ENCODE measurements around the gene PLPPR5.

PLPPR5 gene

GRCh38 chr1:98919652-98920051 is 85.0 kb downstream of the PLPPR5 start:
- peaks cover 10% of the 10 kb centered on the region for H3K36me3 ChIP-seq
- DNase-seq, result no peak
- TF ChIP-seq, protein P1, sequence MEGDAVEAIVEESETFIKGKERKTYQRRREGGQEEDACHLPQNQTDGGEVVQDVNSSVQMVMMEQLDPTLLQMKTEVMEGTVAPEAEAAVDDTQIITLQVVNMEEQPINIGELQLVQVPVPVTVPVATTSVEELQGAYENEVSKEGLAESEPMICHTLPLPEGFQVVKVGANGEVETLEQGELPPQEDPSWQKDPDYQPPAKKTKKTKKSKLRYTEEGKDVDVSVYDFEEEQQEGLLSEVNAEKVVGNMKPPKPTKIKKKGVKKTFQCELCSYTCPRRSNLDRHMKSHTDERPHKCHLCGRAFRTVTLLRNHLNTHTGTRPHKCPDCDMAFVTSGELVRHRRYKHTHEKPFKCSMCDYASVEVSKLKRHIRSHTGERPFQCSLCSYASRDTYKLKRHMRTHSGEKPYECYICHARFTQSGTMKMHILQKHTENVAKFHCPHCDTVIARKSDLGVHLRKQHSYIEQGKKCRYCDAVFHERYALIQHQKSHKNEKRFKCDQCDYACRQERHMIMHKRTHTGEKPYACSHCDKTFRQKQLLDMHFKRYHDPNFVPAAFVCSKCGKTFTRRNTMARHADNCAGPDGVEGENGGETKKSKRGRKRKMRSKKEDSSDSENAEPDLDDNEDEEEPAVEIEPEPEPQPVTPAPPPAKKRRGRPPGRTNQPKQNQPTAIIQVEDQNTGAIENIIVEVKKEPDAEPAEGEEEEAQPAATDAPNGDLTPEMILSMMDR (IDR thresholded peaks at IDR 0.05; ENCODE audit: low read depth, low read length), result no peak
- no peaks in the 10 kb centered on the region for H3K9me3 ChIP-seq
- no peaks in the 10 kb centered on the region for H3K27me3 ChIP-seq
- H3K4me3 ChIP-seq (ENCODE audit: low read depth, low read length), result no peak overlapping the region
- H3K4me1 ChIP-seq, result peaks cover 45% of the 10 kb centered on the region

DNA sequence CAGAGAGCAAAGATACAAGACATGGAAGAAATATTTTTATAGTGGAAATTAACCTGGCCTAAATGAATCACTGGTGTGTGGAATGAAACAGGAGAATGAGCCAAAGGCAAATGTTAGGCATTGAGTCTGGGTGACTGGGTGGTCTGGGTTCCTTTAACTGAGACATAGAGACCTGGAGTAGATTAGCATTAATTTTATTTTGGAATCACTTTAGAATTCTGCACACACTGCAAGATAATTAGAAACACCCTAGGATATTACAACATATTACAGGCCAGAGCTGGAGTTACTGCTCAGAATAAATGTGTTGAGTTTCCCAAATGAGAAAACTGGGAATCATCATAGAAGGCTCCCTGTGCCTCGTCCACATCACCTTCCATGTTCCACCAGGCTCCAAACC is 85.5 kb downstream of the PLPPR5 start:
- Histone ChIP-seq H3K4me1 (peaks cover 41% of the 10 kb centered on the region), H3K4me3 (ENCODE audit: low read depth, low read length) (no peak overlapping the region), H3K9me3 (no peaks in the 10 kb centered on the region), H3K27me3 (no peaks in the 10 kb centered on the region), H3K36me3 (peaks cover 14% of the 10 kb centered on the region)
- no peak for DNase-seq
- TF ChIP-seq, protein P1 (IDR thresholded peaks at IDR 0.05; ENCODE audit: low read depth, low read length), result no peak

DNA sequence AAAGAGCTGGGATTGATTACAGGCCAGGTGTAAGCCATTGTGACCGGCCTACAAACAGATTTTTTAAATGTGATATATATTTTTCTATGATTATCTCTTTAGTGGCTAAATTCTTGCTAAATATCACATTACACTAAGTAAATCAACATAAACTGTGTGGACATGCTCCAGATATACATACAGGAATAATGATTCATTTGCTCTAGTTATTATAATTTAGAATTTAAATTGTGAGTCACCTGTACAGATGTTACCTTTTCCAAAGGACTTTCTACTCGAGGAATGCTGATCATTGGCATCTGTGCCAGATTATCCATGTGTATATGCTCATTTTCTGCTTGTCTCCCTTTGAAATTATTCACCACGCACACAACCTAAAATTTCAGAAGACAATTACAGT is 90.1 kb downstream of the PLPPR5 start:
- Histone ChIP-seq H3K9me3 (no peaks in the 10 kb centered on the region), H3K4me3 (ENCODE audit: low read depth, low read length) (no peak overlapping the region), H3K4me1 (peaks cover 39% of the 10 kb centered on the region), H3K27me3 (no peaks in the 10 kb centered on the region), H3K36me3 (peaks cover 23% of the 10 kb centered on the region)
- TF ChIP-seq, protein P1 (IDR thresholded peaks at IDR 0.05; ENCODE audit: low read depth, low read length), result no peak
- DNase-seq, result no peak

- no peak for DNase-seq
- Histone ChIP-seq H3K27me3 (no peaks in the 10 kb centered on the region), H3K9me3 (no peaks in the 10 kb centered on the region), H3K4me1 (peaks cover 10% of the 10 kb centered on the region), H3K36me3 (peaks cover 19% of the 10 kb centered on the region), H3K4me3 (ENCODE audit: low read depth, low read length) (no peak overlapping the region)
- TF ChIP-seq, protein P1 (IDR thresholded peaks at IDR 0.05; ENCODE audit: low read depth, low read length), result no peak
These were observed 93.8 kb downstream of the PLPPR5 start for GRCh38 chr1:98910827-98911226.

DNA sequence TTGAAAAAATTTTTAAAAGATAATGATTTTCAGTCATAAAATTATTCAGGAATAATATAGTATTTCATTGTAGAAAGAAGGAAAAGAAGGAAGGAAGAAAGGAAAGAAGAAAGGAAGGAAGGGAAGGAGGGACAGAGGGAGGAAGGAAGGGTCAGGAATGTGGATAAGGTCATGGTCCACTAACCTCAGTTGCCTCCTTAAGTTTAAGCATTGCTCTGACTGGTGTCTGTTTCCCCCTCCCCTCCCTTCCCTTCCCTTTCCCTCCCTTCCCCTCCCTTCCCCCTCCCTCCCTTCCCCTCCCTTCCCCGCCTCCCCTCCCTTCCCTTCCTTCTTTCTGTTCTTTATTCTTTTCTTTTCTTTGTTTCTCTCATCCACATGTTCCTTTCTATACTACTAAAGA is 95.7 kb downstream of the PLPPR5 start:
- Histone ChIP-seq H3K9me3 (no peaks in the 10 kb centered on the region), H3K27me3 (no peaks in the 10 kb centered on the region), H3K4me1 (peaks cover 25% of the 10 kb centered on the region), H3K36me3 (peaks cover 9% of the 10 kb centered on the region; the same call in 1 of the 2 replicates), H3K4me3 (ENCODE audit: low read depth, low read length) (no peak overlapping the region)
- DNase-seq, result no peak
- TF ChIP-seq, protein P1 (IDR thresholded peaks at IDR 0.05; ENCODE audit: low read depth, low read length), result no peak

- H3K4me1 ChIP-seq, result peaks cover 25% of the 10 kb centered on the region
- H3K4me3 ChIP-seq (ENCODE audit: low read depth, low read length), result no peak overlapping the region
- no peak for DNase-seq
- no peaks in the 10 kb centered on the region for H3K27me3 ChIP-seq
- TF ChIP-seq, protein P1 (IDR thresholded peaks at IDR 0.05; ENCODE audit: low read depth, low read length), result no peak
- no peaks in the 10 kb centered on the region for H3K9me3 ChIP-seq
- peaks cover 3% of the 10 kb centered on the region for H3K36me3 ChIP-seq
These were observed 97.9 kb downstream of the PLPPR5 start for GRCh38 chr1:98906809-98907208.
